Measurements from ENCODE around the gene C6orf132.

The C6orf132 gene

DNA sequence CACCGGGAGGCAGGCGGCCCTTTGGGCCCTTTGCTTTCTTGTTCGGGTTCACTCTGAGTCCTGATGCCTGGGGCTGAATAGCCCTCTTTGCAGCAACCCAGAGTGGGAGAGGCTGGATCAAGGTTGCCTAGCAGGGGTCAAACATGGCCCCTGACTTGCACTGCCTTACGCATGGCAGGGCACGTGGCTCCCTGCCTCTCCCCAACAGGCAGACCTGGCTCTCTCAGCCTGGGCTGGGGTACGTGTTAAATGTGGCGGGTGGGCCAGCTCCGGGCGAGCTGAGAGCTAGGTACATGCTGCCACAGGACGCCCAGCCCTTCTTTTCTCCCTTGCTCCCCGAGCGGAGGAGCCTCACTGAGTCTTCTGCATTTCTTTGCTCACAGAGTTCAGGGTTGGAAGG, 7.3 kb downstream of the C6orf132 start:
- DNase-seq: no peak

DNA sequence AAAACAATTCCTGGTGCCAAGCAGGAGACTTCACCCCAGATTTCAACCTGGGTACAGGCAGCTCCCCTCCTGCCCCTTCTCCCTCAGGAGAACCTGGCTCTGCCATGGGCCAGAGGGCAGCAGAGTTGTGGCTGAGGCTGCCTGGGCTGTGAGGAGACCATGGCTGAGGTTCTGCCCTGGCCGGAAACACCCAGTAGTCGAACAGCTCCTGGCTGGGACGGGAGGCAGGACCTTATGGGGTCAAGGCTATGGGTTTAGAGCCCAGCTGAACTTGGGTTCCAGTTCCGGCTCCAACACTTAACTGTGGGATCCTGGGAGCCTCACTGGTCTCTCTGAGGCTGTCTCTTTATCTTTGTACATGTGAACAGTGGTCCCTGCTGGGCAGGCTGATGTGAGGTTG, 8.5 kb downstream of the C6orf132 start:
- DNase-seq: no peak

GRCh38 chr6:42131531-42131930, 10.9 kb downstream of the C6orf132 start:
- DNase-seq: no peak

- DNase-seq: no peak
Observed at GRCh38 chr6:42129360-42129676, 13.1 kb downstream of the C6orf132 start.

DNA sequence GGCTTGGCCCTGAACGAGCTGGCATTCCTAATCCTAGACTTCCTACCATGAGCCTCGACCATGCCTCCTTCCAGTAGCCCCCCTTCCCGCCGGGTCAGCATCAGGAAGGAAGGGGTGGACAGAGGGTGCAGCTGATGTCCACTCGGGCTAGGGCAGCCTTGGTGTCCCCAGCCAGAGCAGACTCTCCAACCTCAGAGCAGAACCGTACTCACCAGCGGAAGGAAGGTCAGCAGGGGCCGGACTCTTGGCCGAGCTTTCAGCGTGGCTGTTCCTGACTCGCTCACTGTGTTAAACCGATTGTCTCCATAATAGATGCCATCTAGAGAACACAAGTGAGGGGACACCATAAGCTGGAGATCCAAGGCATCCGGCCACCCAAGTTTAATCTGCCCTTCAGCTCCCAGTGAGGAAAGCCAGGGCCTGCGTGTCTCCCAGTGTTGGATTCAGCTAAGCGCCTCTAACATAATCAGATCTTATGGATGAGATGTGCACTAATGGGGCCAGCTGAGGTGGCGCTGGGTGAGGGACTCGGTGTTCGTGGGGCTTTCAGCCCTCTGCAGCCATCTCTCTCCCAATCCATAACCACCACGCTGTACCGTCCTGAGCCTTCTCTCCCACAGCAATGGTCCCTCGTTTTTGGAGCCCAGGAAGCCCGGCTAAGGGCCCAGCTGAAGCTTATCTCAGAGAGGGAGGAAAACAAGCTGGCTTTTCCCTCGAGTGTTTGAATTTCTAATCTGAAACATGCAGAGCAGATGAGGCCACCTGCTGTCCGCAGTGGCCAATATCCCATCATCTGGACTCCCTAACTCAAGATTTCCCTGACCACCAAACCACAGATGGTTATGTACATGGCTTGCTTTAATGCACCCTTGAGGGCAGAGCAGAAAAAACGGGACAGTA, 13.7 kb downstream of the C6orf132 start:
- no peak for DNase-seq

DNA sequence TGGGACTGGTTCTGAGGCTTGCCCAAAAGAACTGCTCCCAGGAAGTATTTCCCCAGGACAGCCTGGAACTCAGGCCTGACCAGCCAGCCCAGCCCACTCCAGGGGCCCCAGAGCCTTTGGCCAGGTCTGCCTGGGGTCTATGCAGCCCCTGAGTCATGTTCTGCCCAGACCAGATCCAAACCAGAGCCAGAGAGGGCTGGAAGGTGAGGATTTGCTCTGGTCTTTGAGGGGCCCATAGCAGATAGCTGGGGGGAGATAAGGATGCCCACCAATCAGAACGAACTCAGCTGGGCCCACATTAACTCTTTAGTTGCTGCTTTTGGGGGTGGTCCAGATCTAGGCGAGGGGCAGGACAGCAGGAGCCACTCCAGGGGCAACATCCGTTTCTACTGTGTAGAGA, 16.8 kb downstream of the C6orf132 start:
- no peak for DNase-seq

GRCh38 chr6:42125231-42125630, 17.2 kb downstream of the C6orf132 start:
- no peak for DNase-seq

DNA sequence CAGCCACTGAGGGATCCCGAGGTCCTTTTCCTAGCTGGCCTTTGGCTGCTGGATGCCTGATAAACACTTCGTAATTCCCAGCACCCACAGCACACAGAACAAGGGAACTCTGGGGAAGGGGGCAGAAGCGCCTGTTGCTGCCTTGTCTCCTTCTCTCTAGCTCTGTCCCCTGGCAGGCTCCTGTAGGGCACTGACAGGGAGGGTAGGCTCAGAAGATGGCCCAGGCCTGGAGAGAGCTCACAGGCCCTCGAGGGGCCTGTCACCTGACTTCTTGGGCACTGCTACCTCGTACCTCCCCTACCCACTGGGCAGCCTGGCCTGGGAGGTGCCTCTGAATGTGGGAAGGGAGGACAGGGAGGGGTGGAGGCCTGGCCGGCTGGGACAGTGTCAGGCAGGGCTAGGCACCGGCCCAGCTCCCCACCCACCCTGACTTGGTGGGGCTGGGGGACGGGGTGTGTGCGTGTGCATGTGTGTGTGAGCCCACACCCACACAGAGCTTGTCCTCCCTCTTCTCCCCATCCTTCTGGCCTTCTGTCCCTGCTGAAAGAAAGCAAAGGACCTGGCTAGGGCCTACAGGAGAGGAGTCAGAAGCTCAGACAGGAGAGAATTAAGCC, 18.1 kb downstream of the C6orf132 start:
- DNase-seq: no peak

- DNase-seq: no peak
Observed at GRCh38 chr6:42123379-42124103, 18.9 kb downstream of the C6orf132 start.

DNA sequence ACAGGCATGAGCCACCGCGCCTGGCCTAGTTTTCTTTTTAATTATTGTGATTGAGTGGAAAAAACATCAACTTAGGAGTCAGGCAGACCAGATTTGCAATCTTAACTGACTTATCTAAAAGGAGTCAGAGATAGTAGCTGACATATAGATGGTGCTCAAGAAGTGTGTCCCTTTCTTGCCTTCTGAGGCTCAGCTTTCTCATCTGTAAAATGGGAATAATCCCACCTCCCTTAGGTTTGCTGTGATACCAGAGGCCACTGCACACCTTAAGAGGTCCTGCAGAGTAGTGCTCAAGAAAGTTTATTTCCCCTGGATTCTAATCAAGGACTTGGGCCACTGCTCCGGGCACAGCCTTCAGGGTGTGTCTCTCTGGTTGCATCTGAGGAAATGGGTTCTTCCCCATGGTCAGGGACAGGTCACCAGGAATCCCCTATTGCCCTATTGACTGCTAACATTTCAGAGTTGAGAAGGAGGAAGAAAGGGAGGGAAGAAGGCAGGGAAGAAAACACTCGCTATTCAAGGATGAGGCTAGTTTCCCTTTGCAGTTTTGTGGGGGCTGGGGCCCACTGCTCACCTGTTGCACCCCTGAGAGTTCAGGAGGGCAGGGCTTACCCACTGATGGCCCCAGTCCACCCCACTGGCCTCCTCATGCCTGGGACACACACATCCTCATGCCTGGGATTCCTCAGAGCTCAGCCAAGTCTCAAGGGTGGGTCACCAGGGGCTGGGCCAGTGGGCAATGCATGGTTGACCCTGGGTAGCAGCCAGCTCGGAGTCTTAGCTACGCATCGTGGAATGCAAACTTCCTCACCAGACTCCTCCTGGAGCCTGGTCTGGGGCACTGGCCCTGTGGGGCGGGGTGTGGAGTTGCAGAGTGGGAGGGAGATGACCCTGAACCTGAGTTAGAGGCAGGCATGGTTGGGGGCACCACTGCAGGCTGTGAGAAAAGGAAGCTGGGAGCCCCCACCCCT, 21.2 kb downstream of the C6orf132 start:
- DNase-seq: no peak

DNA sequence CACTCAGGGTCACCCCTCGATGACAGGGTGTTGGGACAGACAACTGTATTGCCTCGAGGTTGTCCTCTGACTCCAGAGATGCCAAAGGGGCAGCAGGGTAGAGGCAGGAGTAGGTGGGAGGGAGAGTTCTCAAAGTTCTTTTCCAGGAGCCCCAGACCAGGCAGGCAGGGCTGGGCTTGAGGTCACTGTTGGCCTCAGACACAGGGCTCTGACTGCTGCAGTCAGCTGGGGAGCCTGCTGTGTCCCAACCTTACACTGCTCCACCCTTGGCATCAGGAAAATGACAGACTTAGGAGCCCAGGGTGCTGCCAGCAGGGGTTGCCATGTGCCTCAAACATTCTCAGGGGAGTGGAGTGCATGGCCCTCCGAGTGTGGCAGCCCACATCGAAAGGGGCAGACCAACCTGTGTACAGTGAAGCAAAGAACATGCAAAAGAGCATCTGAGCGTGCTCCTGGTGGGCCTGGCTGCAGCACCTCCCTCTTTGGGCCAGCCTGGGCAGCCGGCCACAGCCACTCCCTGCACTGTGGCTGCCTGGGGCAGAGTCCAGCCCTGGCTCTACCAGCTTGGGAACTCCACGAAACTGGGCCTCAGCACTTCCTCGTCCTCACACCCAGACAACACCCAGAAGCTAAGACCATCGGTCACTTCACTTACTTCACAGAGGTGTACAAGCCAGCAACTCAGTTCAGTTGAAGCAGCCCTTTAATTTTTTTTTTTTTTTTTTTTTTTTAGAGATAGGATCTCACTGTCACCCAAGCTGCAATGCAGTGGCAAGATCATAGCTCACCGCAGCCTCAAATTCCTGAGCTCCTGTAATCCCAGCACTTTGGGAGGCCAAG, 24.0 kb downstream of the C6orf132 start:
- DNase-seq: no peak

GRCh38 chr6:42117843-42118161, 24.6 kb downstream of the C6orf132 start:
- no peak for DNase-seq

- DNase-seq: no peak
Observed at GRCh38 chr6:42113936-42114636, 28.3 kb downstream of the C6orf132 start.

GRCh38 chr6:42112351-42112750, 30.1 kb downstream of the C6orf132 start:
- DNase-seq: no peak

DNA sequence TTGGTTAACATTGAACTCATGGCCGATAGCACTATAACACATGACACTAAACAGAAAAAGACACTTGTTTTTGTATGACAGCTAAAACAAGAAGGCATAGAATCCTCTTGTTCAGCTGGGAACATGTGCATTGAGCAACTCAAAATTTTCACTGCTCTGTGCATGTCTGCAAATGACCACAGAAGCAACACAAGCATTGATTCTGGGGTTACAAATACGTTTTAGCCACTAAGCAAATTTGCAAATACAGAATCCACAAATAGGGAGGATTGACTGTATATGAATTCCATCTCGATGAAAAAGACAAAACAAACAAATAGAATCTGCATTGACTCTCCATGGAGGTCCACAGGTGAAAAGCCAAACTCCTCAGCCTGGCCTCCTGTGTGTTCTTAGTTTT, 31.7 kb downstream of the C6orf132 start:
- DNase-seq: no peak

GRCh38 chr6:42108071-42108470, 34.3 kb downstream of the C6orf132 start:
- no peak for DNase-seq

DNA sequence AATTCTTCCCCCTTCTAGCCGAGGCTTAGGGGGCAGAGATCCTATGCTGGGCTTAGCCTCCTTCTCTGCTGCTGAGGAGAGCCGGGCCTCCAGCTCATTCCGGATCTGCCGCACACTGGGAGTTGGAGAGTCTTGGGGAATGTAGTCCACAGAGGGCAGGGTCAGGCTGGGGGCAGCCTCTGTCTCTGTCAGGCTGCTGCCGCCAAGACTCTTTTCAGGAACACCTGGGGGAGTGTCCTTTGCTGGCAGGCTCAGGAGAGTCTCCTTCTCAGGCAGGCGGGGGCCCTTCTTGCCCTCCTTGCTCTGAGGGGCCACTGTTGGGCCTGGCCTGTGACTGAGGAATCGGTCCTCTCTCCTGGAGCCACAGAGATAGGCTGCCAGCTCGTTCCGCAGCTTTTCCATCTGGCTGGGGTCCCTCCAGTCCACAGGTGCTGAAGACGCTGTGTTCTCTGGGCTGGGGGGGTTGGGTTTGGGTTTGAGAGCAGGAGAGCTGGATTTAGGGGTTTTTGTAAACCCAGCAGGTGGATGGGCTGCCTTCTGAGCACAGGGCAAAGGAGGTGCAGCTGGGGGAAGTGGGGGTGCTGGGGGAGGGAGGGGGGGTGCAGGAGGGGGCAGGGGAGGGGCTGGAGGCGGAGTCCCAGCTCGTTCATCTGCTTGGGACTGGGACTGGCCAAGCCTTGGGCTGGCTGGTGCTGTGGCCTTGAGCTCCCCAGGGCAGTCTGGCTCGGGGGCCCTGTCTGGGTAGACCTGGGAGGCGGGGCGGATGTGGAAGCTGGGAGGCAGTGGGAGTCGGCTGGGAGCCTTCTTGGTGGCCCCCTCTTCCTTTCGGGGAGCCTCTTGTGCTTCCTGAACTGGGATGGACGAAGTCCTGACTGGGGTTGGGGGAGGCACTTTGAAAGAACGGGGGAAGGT, 36.1 kb downstream of the C6orf132 start:
- DNase-seq: no peak

DNA sequence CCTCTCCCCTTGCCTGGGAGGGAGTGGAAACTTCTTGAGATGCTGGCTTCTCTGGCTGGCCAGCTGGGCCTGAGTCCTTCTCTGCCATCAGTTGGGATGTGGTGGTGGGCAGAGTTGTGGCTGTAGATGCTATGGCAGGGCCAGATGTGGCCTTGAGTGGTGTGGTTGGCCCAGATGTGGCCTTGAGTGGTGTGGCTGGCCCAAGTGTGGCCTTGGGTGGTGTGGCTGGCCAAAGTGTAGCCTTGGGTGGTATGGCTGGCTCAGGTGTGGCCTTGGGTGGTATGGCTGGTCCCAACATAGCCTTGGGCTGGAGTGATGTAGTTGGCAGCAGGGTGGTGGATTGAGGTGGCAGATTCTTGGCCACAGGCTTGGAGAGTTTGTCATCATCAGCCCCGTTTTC, 36.7 kb downstream of the C6orf132 start:
- DNase-seq: no peak

GRCh38 chr6:42105156-42105648, 37.2 kb downstream of the C6orf132 start:
- DNase-seq: no peak

DNA sequence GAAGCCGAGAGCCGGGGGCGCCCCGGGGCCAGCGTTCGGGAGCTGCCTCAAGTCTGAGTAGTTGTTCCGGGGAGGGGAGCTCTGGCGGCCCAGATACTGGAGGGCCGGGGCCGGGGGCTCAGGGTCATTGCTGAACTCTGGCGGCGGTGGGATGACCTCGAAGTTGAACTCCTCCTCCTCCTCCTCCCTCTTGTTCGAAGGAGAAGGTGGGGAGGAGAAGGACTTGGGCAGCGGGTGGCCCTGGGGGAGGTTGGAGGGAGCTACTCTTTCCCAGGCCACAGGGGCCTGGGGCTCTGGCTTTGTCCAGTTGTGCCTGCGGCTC, 37.7 kb downstream of the C6orf132 start:
- no peak for DNase-seq

Data from CD4-positive, alpha-beta T cell treated with Interleukin-17A for 4 hours (primary cell).